ENCODE measurements around the gene ADK.

ADK gene

DNA sequence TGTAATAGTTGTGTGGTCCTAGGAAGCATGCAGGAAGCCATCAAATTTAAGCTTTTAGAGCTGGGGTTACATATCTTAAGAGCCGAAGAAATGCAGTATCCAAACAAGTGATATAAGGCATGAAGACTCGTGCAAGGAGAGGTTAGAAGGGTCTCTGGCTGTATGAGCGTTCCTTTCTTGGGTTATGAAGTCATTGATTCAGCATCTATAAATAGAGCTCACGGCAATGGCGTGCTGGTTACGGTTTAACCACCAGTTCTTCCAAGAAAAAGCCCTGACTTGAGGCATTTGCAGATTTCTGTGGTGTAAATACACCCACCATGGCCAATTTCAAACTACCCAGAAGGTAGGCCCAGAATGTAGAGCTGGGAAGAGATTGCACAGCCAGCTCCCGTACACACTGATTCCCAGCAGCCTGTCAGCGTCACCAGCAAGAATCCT, 603.4 kb downstream of the ADK start:
- Histone ChIP-seq H3K36me3 (no peaks in the 10 kb centered on the region), H3K4me3 (no peak overlapping the region), H3K4me1 (peaks cover 0 to 22% (median 12%) of the 10 kb centered on the region in 4 donors), H3K27me3 (no peaks in the 10 kb centered on the region), H3K27ac (peak overlapping the region in 1 of 2 donors; percentile 2), H3K9me3 (no peaks in the 10 kb centered on the region)
- intact Hi-C loops (cut with DNase I; ENCODE audit: low total_unique reads), result no loop called here
- DNase-seq, result peak in 1 of 2 donors; percentile 7
- TF ChIP-seq, protein P1, sequence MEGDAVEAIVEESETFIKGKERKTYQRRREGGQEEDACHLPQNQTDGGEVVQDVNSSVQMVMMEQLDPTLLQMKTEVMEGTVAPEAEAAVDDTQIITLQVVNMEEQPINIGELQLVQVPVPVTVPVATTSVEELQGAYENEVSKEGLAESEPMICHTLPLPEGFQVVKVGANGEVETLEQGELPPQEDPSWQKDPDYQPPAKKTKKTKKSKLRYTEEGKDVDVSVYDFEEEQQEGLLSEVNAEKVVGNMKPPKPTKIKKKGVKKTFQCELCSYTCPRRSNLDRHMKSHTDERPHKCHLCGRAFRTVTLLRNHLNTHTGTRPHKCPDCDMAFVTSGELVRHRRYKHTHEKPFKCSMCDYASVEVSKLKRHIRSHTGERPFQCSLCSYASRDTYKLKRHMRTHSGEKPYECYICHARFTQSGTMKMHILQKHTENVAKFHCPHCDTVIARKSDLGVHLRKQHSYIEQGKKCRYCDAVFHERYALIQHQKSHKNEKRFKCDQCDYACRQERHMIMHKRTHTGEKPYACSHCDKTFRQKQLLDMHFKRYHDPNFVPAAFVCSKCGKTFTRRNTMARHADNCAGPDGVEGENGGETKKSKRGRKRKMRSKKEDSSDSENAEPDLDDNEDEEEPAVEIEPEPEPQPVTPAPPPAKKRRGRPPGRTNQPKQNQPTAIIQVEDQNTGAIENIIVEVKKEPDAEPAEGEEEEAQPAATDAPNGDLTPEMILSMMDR (IDR thresholded peaks at IDR 0.05), result no peak

DNA sequence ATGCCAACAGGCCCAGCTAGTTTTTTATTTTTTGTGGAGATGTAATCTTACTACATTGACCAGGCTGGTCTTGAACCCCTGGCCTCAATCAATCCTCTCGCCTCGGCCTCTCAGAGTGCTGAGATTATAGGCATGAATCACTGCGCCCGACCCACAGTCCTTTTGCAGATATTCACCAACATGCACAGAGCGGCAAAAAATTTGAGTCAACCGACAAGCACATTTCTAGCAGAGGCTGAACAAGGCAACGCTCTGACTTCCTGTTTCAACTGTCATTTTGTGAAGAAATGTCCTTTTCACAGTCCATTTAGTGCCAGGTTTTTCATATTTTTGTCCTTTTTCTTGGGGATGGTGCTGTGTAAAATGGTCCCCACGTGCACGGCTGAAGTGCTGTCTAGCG, 604.3 kb downstream of the ADK start:
- TF ChIP-seq, protein P1 (IDR thresholded peaks at IDR 0.05), result no peak
- DNase-seq, result peak in 1 of 2 donors; percentile 3
- Histone ChIP-seq H3K4me1 (peaks cover 0 to 22% (median 12%) of the 10 kb centered on the region in 4 donors), H3K36me3 (no peaks in the 10 kb centered on the region), H3K27me3 (no peaks in the 10 kb centered on the region), H3K4me3 (no peak overlapping the region), H3K9me3 (no peaks in the 10 kb centered on the region), H3K27ac (no peak overlapping the region)
- intact Hi-C loops (cut with DNase I; ENCODE audit: low total_unique reads), result no loop called here
